GM23338 (cell line): Measurements from ENCODE around the gene EIF4G3. TPM values are rescaled to one million over a fixed set of nuclear protein-coding genes. Genes with fewer than 3 reads are reported as not detected.

Experiments used
- ATAC-seq: fragments of 200-7000 bp; cut with Tn5 transposase; 3 replicates; pipeline ENCODE4 v1.9.1; 2020
- DNase-seq: peaks from one replicate; pipeline ENCODE4 v3.0.0-alpha.2; 2015; ENCODE audit warnings: low spot score
- H2AFZ ChIP-seq: fragments of 200-600 bp; sonication (generic); 2 replicates; pipeline ENCODE4 v1.8.0; 2016; ENCODE audit warnings: antibody characterized with exemption, mild to moderate bottlenecking, moderate library complexity
- H3F3A ChIP-seq: fragments of 200-600 bp; sonication (generic); replicated peaks from 2 replicates; pipeline ENCODE4 v1.8.0; 2017; ENCODE audit warnings: antibody characterized with exemption, mixed run types, low read depth
- H3K27ac ChIP-seq: fragments of 200-600 bp; sonication (generic); 2 replicates; pipeline ENCODE4 v1.6.1; 2016; ENCODE audit warnings: low read depth
- H3K27me3 ChIP-seq: fragments of 200-600 bp; sonication (generic); 2 replicates; pipeline ENCODE4 v1.8.0; 2016; ENCODE audit warnings: mild to moderate bottlenecking, mixed run types, moderate library complexity; ENCODE audit not compliant: insufficient read depth
- H3K36me3 ChIP-seq: fragments of 200-600 bp; sonication (generic); 2 replicates; pipeline ENCODE4 v1.8.0; 2016; ENCODE audit warnings: mild to moderate bottlenecking; ENCODE audit not compliant: insufficient read depth
- H3K4me1 ChIP-seq: fragments of 200-600 bp; sonication (generic); 2 replicates; pipeline ENCODE4 v1.8.0; 2016; ENCODE audit warnings: mild to moderate bottlenecking, moderate library complexity; ENCODE audit not compliant: insufficient read depth
- H3K4me2 ChIP-seq: fragments of 200-600 bp; sonication (generic); 2 replicates; pipeline ENCODE4 v1.7.1; 2017; ENCODE audit warnings: mixed run types
- H3K4me3 ChIP-seq: fragments of 200-600 bp; sonication (generic); 2 replicates; pipeline ENCODE4 v1.6.1; 2016; ENCODE audit warnings: mixed run types
- H3K79me2 ChIP-seq: fragments of 200-600 bp; sonication (generic); replicated peaks from 2 replicates; pipeline ENCODE4 v1.8.0; 2017; ENCODE audit warnings: mild to moderate bottlenecking; ENCODE audit not compliant: insufficient read depth
- H3K9me2 ChIP-seq: fragments of 200-600 bp; sonication (generic); 2 replicates; pipeline ENCODE4 v1.8.0; 2017; ENCODE audit not compliant: insufficient read depth
- H4K20me1 ChIP-seq: fragments of 200-600 bp; sonication (generic); replicated peaks from 2 replicates; pipeline ENCODE4 v1.8.0; 2017; ENCODE audit warnings: mild to moderate bottlenecking; ENCODE audit not compliant: insufficient read depth
- H3K27ac Mint-ChIP-seq: 2 replicates; pipeline ENCODE4 v1.8.0; 2020; ENCODE audit warnings: inconsistent platforms, mild to moderate bottlenecking, moderate library complexity, mixed read lengths
- H3K27me3 Mint-ChIP-seq: 3 replicates; pipeline ENCODE4 v1.8.0; 2022; ENCODE audit warnings: low read depth, mild to moderate bottlenecking, moderate library complexity, mixed read lengths, inconsistent platforms; ENCODE audit not compliant: insufficient read depth, poor library complexity
- H3K36me3 Mint-ChIP-seq: 3 replicates; pipeline ENCODE4 v1.8.0; 2021; ENCODE audit warnings: low read depth, mild to moderate bottlenecking, inconsistent platforms, moderate library complexity, mixed read lengths
- H3K4me1 Mint-ChIP-seq: 3 replicates; pipeline ENCODE4 v1.8.0; 2020; ENCODE audit warnings: mild to moderate bottlenecking, inconsistent platforms, mixed read lengths
- H3K4me3 Mint-ChIP-seq: 3 replicates; pipeline ENCODE4 v1.8.0; 2021; ENCODE audit warnings: moderate library complexity, mild to moderate bottlenecking, inconsistent platforms, mixed read lengths
- H3K9me3 Mint-ChIP-seq: 3 replicates; pipeline ENCODE4 v1.8.0; 2020; ENCODE audit warnings: moderate library complexity, mild to moderate bottlenecking, inconsistent platforms, mixed read lengths
- CREB1 ChIP-seq: fragments of 250-450 bp; sonication (Bioruptor Pico); IDR thresholded peaks from 2 replicates; pipeline ENCODE4 v1.5.0; 2020; ENCODE audit warnings: low read depth, mild to moderate bottlenecking, moderate library complexity
- EZH2 ChIP-seq: fragments of 200-600 bp; sonication (generic); IDR thresholded peaks from one replicate; pipeline ENCODE4 v1.8.0; 2017; ENCODE audit warnings: antibody characterized with exemption, mild to moderate bottlenecking, low read depth; ENCODE audit not compliant: unreplicated experiment
- EZH2phosphoT487 ChIP-seq: fragments of 200-600 bp; sonication (generic); IDR thresholded peaks from one replicate; pipeline ENCODE4 v1.8.1; 2018; ENCODE audit warnings: antibody characterized with exemption; ENCODE audit not compliant: unreplicated experiment
- POLR2AphosphoS5 ChIP-seq: IDR thresholded peaks from 2 replicates; pipeline ENCODE4 v1.6.1; 2016; ENCODE audit warnings: antibody characterized with exemption, low read depth
- STAT1 ChIP-seq: IDR thresholded peaks from one replicate; pipeline ENCODE4 v1.6.1; 2016; ENCODE audit warnings: antibody characterized with exemption; ENCODE audit not compliant: unreplicated experiment
- ZNF331 ChIP-seq: fragments of 250-450 bp; sonication (Bioruptor Pico); IDR thresholded peaks from 2 replicates; pipeline ENCODE4 v1.5.0; 2020; ENCODE audit warnings: low read depth, mild to moderate bottlenecking, moderate library complexity
- polyA plus RNA-seq: library from polyadenylated mRNA; unstranded; fragments of >200 nt; fragmentation: Nextera tagmentation; extraction: Ambion mirVana; gene quantifications from 2 replicates; pipeline ENCODE4 v1.2.1, GENCODE V29; 2016
- total RNA-seq: library from RNA; depleted of rRNA; stranded (reverse); fragments of >200 nt; shearing (Covaris generic); gene quantifications from 2 replicates; pipeline ENCODE4 v1.2.3, GENCODE V29; 2014
- TF ChIP-seq, protein P1 (sequence below): fragments of 250-450 bp; sonication (Bioruptor Pico); IDR thresholded peaks from 2 replicates; pipeline ENCODE4 v1.5.0; 2020; ENCODE audit warnings: mild to moderate bottlenecking, moderate library complexity

The EIF4G3 gene
- total and polyA plus RNA-seq, 2 experiments from 2014 or later, result 37.9 to 68.1 TPM

DNA sequence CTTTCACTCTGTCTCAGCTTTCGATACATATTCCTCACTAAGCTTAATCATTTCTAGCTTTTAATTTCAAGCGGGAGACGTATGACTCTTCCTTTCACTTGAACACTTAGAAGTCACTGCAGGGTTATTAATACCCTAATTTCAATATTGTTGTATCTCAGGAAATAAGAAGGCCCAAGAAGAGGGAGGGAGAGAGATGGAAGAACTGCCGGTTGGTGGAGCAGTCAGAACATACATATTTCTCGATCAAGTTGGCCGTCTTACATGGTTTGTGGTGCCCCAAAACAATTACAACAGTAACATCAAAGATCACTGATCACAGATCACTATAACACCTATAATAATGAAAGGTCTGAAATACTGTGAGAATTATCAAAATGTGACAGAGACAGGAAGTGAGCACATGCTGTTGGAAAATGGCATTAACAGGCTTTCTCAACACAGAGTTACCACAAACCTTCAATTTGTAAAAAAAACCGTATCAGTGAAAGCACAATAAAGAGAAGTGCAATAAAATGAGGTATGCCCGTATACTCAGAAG is 244.2 kb downstream of the EIF4G3 start:
- H3K9me3 Mint-ChIP-seq, result no peaks in the 10 kb centered on the region
- no peaks in the 10 kb centered on the region for H3K9me2 ChIP-seq
- H3K4me1 Mint-ChIP-seq, result peaks cover 10% of the 10 kb centered on the region; the same call in 2 of the 3 replicates
- peaks cover 7% of the 10 kb centered on the region; the same call in 1 of the 2 replicates for H3K4me1 ChIP-seq
- no peak for DNase-seq
- H2AFZ ChIP-seq, result no peak overlapping the region
- H3K36me3 ChIP-seq, result peaks cover 11% of the 10 kb centered on the region
- ATAC-seq, result no peak
- H3F3A ChIP-seq, result no peaks in the 10 kb centered on the region
- H3K4me2 ChIP-seq, result no peak overlapping the region
- TF ChIP-seq POLR2AphosphoS5 (no peak), STAT1 (no peak), EZH2 (no peak), CREB1 (CRISPR knock-in tag) (no peak), EZH2phosphoT487 (no peak), ZNF331 (CRISPR knock-in tag) (no peak)
- TF ChIP-seq, protein P1, sequence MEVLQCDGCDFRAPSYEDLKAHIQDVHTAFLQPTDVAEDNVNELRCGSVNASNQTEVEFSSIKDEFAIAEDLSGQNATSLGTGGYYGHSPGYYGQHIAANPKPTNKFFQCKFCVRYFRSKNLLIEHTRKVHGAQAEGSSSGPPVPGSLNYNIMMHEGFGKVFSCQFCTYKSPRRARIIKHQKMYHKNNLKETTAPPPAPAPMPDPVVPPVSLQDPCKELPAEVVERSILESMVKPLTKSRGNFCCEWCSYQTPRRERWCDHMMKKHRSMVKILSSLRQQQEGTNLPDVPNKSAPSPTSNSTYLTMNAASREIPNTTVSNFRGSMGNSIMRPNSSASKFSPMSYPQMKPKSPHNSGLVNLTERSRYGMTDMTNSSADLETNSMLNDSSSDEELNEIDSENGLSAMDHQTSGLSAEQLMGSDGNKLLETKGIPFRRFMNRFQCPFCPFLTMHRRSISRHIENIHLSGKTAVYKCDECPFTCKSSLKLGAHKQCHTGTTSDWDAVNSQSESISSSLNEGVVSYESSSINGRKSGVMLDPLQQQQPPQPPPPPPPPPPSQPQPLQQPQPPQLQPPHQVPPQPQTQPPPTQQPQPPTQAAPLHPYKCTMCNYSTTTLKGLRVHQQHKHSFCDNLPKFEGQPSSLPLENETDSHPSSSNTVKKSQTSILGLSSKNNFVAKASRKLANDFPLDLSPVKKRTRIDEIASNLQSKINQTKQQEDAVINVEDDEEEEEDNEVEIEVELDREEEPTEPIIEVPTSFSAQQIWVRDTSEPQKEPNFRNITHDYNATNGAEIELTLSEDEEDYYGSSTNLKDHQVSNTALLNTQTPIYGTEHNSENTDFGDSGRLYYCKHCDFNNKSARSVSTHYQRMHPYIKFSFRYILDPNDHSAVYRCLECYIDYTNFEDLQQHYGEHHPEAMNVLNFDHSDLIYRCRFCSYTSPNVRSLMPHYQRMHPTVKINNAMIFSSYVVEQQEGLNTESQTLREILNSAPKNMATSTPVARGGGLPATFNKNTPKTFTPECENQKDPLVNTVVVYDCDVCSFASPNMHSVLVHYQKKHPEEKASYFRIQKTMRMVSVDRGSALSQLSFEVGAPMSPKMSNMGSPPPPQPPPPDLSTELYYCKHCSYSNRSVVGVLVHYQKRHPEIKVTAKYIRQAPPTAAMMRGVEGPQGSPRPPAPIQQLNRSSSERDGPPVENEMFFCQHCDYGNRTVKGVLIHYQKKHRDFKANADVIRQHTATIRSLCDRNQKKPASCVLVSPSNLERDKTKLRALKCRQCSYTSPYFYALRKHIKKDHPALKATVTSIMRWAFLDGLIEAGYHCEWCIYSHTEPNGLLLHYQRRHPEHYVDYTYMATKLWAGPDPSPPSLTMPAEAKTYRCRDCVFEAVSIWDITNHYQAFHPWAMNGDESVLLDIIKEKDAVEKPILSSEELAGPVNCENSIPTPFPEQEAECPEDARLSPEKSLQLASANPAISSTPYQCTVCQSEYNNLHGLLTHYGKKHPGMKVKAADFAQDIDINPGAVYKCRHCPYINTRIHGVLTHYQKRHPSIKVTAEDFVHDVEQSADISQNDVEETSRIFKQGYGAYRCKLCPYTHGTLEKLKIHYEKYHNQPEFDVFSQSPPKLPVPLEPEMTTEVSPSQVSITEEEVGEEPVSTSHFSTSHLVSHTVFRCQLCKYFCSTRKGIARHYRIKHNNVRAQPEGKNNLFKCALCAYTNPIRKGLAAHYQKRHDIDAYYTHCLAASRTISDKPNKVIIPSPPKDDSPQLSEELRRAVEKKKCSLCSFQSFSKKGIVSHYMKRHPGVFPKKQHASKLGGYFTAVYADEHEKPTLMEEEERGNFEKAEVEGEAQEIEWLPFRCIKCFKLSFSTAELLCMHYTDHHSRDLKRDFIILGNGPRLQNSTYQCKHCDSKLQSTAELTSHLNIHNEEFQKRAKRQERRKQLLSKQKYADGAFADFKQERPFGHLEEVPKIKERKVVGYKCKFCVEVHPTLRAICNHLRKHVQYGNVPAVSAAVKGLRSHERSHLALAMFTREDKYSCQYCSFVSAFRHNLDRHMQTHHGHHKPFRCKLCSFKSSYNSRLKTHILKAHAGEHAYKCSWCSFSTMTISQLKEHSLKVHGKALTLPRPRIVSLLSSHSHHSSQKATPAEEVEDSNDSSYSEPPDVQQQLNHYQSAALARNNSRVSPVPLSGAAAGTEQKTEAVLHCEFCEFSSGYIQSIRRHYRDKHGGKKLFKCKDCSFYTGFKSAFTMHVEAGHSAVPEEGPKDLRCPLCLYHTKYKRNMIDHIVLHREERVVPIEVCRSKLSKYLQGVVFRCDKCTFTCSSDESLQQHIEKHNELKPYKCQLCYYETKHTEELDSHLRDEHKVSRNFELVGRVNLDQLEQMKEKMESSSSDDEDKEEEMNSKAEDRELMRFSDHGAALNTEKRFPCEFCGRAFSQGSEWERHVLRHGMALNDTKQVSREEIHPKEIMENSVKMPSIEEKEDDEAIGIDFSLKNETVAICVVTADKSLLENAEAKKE (CRISPR knock-in tag), result no peak
- no peak overlapping the region for H3K4me3 Mint-ChIP-seq
- H3K36me3 Mint-ChIP-seq, result peaks cover 4% of the 10 kb centered on the region; the same call in 2 of the 3 replicates
- no peak overlapping the region for H3K27ac ChIP-seq
- peaks cover 3% of the 10 kb centered on the region; the same call in 1 of the 2 replicates for H4K20me1 ChIP-seq
- H3K4me3 ChIP-seq, result no peak overlapping the region
- H3K27ac Mint-ChIP-seq, result no peak overlapping the region
- H3K79me2 ChIP-seq, result no peaks in the 10 kb centered on the region
- no peaks in the 10 kb centered on the region for H3K27me3 ChIP-seq
- peaks cover 2% of the 10 kb centered on the region for H3K27me3 Mint-ChIP-seq
